ENCODE data around the gene TSPAN7.

The TSPAN7 gene

GRCh38 chrX:38561126-38561868 lies at the start of gene TSPAN7:
TSPAN7 (plus strand) TSS chrX:38561542; CDS start chrX:38561547, 5 bp downstream.
- peak; percentile 87 for DNase-seq

GRCh38 chrX:38513112-38513742 lies 48.1 kb upstream of the TSPAN7 start:
- DNase-seq: no peak

GRCh38 chrX:38514016-38514854 lies 47.1 kb upstream of the TSPAN7 start:
- no peak for DNase-seq

- no peak for DNase-seq
Measured at GRCh38 chrX:38515291-38515690, 46.1 kb upstream of the TSPAN7 start.

GRCh38 chrX:38516196-38516774 lies 45.1 kb upstream of the TSPAN7 start:
- no peak for DNase-seq

GRCh38 chrX:38519651-38520050 lies 41.7 kb upstream of the TSPAN7 start:
- DNase-seq: no peak

GRCh38 chrX:38538134-38538533 lies 23.2 kb upstream of the TSPAN7 start:
- no peak for DNase-seq

- DNase-seq: no peak
Measured at GRCh38 chrX:38539748-38540147, 21.6 kb upstream of the TSPAN7 start.

GRCh38 chrX:38548508-38548907 lies 12.8 kb upstream of the TSPAN7 start:
- no peak for DNase-seq

GRCh38 chrX:38552721-38553120 lies 8.6 kb upstream of the TSPAN7 start:
- no peak for DNase-seq

GRCh38 chrX:38558686-38559085 lies 2.7 kb upstream of the TSPAN7 start:
- DNase-seq: no peak

- no peak for DNase-seq
Measured at GRCh38 chrX:38560776-38561125, 591 bp upstream of the TSPAN7 start.

GRCh38 chrX:38561951-38562719 lies 793 bp downstream of the TSPAN7 start:
- DNase-seq: peak; percentile 39

- DNase-seq: no peak
Measured at GRCh38 chrX:38563030-38563429, 1.7 kb downstream of the TSPAN7 start.

GRCh38 chrX:38570396-38570795 lies 9.1 kb downstream of the TSPAN7 start:
- no peak for DNase-seq

GRCh38 chrX:38571058-38571457 lies 9.7 kb downstream of the TSPAN7 start:
- DNase-seq: no peak

- DNase-seq: no peak
Measured at GRCh38 chrX:38574858-38575257, 13.5 kb downstream of the TSPAN7 start.

GRCh38 chrX:38575888-38576287 lies 14.5 kb downstream of the TSPAN7 start:
- no peak for DNase-seq

GRCh38 chrX:38577738-38578137 lies 16.4 kb downstream of the TSPAN7 start:
- DNase-seq: no peak

GRCh38 chrX:38578167-38578566 lies 16.8 kb downstream of the TSPAN7 start:
- no peak for DNase-seq

GRCh38 chrX:38583181-38583580 lies 21.8 kb downstream of the TSPAN7 start:
- DNase-seq: no peak

- DNase-seq: no peak
Measured at GRCh38 chrX:38594434-38594833, 33.1 kb downstream of the TSPAN7 start.

GRCh38 chrX:38595801-38596200 lies 34.5 kb downstream of the TSPAN7 start:
- DNase-seq: no peak
